Transverse colon (tissue), 4 donors: Measurements from ENCODE around the gene UNC13B. TPM values are rescaled to one million over a fixed set of nuclear protein-coding genes. Genes with fewer than 3 reads are reported as not detected.

Source experiments
- DNase-seq: peaks from one replicate; pipeline ENCODE4 v3.0.0-alpha.2; 2019
- H3K27ac ChIP-seq, 4 donors: fragments of 200-600 bp; sonication (generic); 2 replicates each; pipeline ENCODE4 v1.5.1; 2016 to 2018; ENCODE audit warnings: inconsistent platforms in 4 of 4
- H3K27me3 ChIP-seq: fragments of 200-600 bp; sonication (generic); 2 replicates; pipeline ENCODE4 v1.5.1; 2017; ENCODE audit warnings: inconsistent platforms
- H3K36me3 ChIP-seq, 4 donors: fragments of 200-600 bp; sonication (generic); 2 replicates each; pipeline ENCODE4 v1.5.1; 2017 to 2019; ENCODE audit warnings: inconsistent platforms in 4 of 4
- H3K4me1 ChIP-seq, 4 donors: fragments of 200-600 bp; sonication (generic); 2 replicates each; pipeline ENCODE4 v1.5.1; 2017 to 2020; ENCODE audit warnings: inconsistent platforms in 4 of 4
- H3K4me3 ChIP-seq, 4 donors: fragments of 200-600 bp; sonication (generic); 1 replicate in 1 of 4; 2 replicates in 3 of 4; pipeline versions ENCODE4 v1.5.1 to v1.6.1; 2017 to 2019; ENCODE audit warnings: inconsistent platforms in 4 of 4
- H3K9me3 ChIP-seq, 2 donors: fragments of 200-600 bp; sonication (generic); 2 replicates each; pipeline ENCODE4 v1.5.1; 2017 to 2019; ENCODE audit warnings: inconsistent platforms in 2 of 2
- CTCF ChIP-seq, 5 experiments: fragments of 200-600 bp in 3 of 5; fragments of 450-650 bp in 2 of 5; sonication (generic) in 3 of 5; IDR thresholded peaks; 1 replicate in 2 of 5; 2 replicates in 3 of 5; pipeline ENCODE4 v1.5.1; 2016 to 2017; ENCODE audit warnings: antibody characterized with exemption in 5 of 5, inconsistent platforms in 3 of 5, mild to moderate bottlenecking in 2 of 5, moderate library complexity in 1 of 5
- EP300 ChIP-seq: sonication (generic); formaldehyde crosslinking; IDR thresholded peaks from one replicate; pipeline ENCODE4 v1.6.1; 2017; ENCODE audit warnings: antibody characterized with exemption, low read depth
- POLR2A ChIP-seq: fragments of 450-650 bp; IDR thresholded peaks from one replicate; pipeline ENCODE4 v1.6.1; 2016; ENCODE audit warnings: antibody characterized with exemption, mild to moderate bottlenecking, moderate library complexity
- POLR2AphosphoS5 ChIP-seq, 3 donors: sonication (generic); formaldehyde crosslinking; IDR thresholded peaks; one replicate each; pipeline ENCODE4 v1.6.1; 2016; ENCODE audit warnings: antibody characterized with exemption in 3 of 3
- WGBS, 2 donors: methylation state at CpG; one replicate each; pipeline ENCODE4 v1.1.5; 2018; ENCODE audit warnings: low coverage in 1 of 2; 5-methylcytosine and 5-hydroxymethylcytosine counted together
- in situ Hi-C, 4 donors: fragments of 200-750 bp; cut with MboI; loops; one replicate each; pipeline versions ENCODE4 v1.15.0 to v1.15.1; 2017; ENCODE audit warnings: low sequenced_read_pairs in 3 of 4, low pct_ligation_motif_present in 1 of 4, low pct_unique_long_range_greater_than_20kb in 1 of 4
- intact Hi-C: fragments of 100-400 bp; cut with DNase I; formaldehyde crosslinking; loops from one replicate; pipeline ENCODE4 v1.15.1; 2023; ENCODE audit warnings: low total_unique reads
- total RNA-seq, 4 donors: library from RNA; depleted of rRNA; stranded (reverse); fragments of >200 nt; gene quantifications; one replicate each; pipeline ENCODE4 v1.1.0, GENCODE V29; 2016

The UNC13B gene
- total RNA-seq, 4 donors from 2014 or later, result 52.1 to 67.0 (median 58.9) TPM

- intact Hi-C loops (no loop called here), in situ Hi-C loops (no loop called here)
- H3K27me3 ChIP-seq, result no peaks in the 10 kb centered on the region
- WGBS, 2 donors, result 78% methylated on average over 2 of the region's 2 CpGs; no CpG with 5 or more reads in 1 of the 2 donors
- no peak for DNase-seq
- H3K4me1 ChIP-seq, result no peaks in the 10 kb centered on the region
- H3K36me3 ChIP-seq, result peaks cover 0 to 5% (median 0%) of the 10 kb centered on the region in 4 donors
- TF ChIP-seq POLR2A (no peak), EP300 (no peak), POLR2AphosphoS5 (IDR thresholded peaks at IDR 0.05) (no peak), CTCF (IDR thresholded peaks at IDR 0.05) (no peak)
- H3K9me3 ChIP-seq, result no peaks in the 10 kb centered on the region
- H3K27ac ChIP-seq, result no peak overlapping the region
- H3K4me3 ChIP-seq, result no peak overlapping the region
Measured at GRCh38 chr9:35416098-35416427, 254.3 kb downstream of the UNC13B start.

- Histone ChIP-seq H3K9me3 (no peaks in the 10 kb centered on the region), H3K4me3 (no peak overlapping the region), H3K4me1 (no peaks in the 10 kb centered on the region), H3K27ac (no peak overlapping the region), H3K36me3 (no peaks in the 10 kb centered on the region), H3K27me3 (no peaks in the 10 kb centered on the region)
- in situ Hi-C loops, result no loop called here
- no peak for DNase-seq
- TF ChIP-seq EP300, result no peak
- no peak for TF ChIP-seq CTCF (IDR thresholded peaks at IDR 0.05)
- TF ChIP-seq POLR2AphosphoS5 (IDR thresholded peaks at IDR 0.05), result no peak
- no peak for TF ChIP-seq POLR2A
- WGBS, 2 donors, result 78 to 87% methylated on average over 1 of the region's 1 CpG
- intact Hi-C loops, result no loop called here
Measured at GRCh38 chr9:35422346-35422745, 260.5 kb downstream of the UNC13B start.

- WGBS, 2 donors, result 71 to 80% methylated on average over 2 of the region's 2 CpGs
- intact Hi-C loops (no loop called here), in situ Hi-C loops (no loop called here)
- H3K27me3 ChIP-seq, result no peaks in the 10 kb centered on the region
- H3K4me3 ChIP-seq, result no peak overlapping the region
- no peaks in the 10 kb centered on the region for H3K9me3 ChIP-seq
- H3K27ac ChIP-seq, result no peak overlapping the region
- DNase-seq, result no peak
- H3K36me3 ChIP-seq, result no peaks in the 10 kb centered on the region
- H3K4me1 ChIP-seq, result no peaks in the 10 kb centered on the region
- TF ChIP-seq EP300, result no peak
Measured at GRCh38 chr9:35422753-35423152, 260.9 kb downstream of the UNC13B start.

- no peak for DNase-seq
- Histone ChIP-seq H3K9me3 (no peaks in the 10 kb centered on the region), H3K4me3 (no peak overlapping the region), H3K4me1 (no peaks in the 10 kb centered on the region), H3K27ac (no peak overlapping the region), H3K36me3 (no peaks in the 10 kb centered on the region), H3K27me3 (no peaks in the 10 kb centered on the region)
- TF ChIP-seq CTCF (IDR thresholded peaks at IDR 0.05), result no peak
- no peak for TF ChIP-seq EP300
- no peak for TF ChIP-seq POLR2A
- TF ChIP-seq POLR2AphosphoS5 (IDR thresholded peaks at IDR 0.05), result no peak
- 53 to 67% methylated on average over 2 of the region's 2 CpGs for WGBS, 2 donors
- intact Hi-C loops, result no loop called here
- in situ Hi-C loops, result no loop called here
Measured at GRCh38 chr9:35423499-35423898, 261.7 kb downstream of the UNC13B start.
